Activated CD4-positive, alpha-beta memory T cell treated with anti-CD3 and anti-CD28 coated beads, Interleukin-2, amount 10 ng/mL, durations not matched to agents 7 days and 5 days (primary cell): ENCODE data around the gene S100A4. TPM values are rescaled to one million over a fixed set of nuclear protein-coding genes. Genes with fewer than 3 reads are reported as not detected.

ENCODE experiments used
- CTCF ChIA-PET: fragments of 350-600 bp; sonication (Branson Sonifier 250); formaldehyde crosslinking; loops from one replicate; lab custom pipeline; 2021; ENCODE audit warnings: antibody characterized with exemption, inconsistent platforms; lab: Charles Lee
- POLR2A ChIA-PET: fragments of 350-600 bp; sonication (Branson Sonifier 250); formaldehyde crosslinking; loops from one replicate; lab custom pipeline; 2021; ENCODE audit warnings: antibody characterized with exemption; lab: Charles Lee
- DNase-seq: peaks from one replicate; pipeline ENCODE4 v3.0.0-alpha.2; 2020
- H3K27ac Mint-ChIP-seq: one replicate; pipeline ENCODE4 v1.8.0; 2021; ENCODE audit warnings: mild to moderate bottlenecking, mixed read lengths
- H3K27me3 Mint-ChIP-seq: one replicate; pipeline ENCODE4 v1.8.0; 2021; ENCODE audit warnings: mixed read lengths
- H3K36me3 Mint-ChIP-seq: one replicate; pipeline ENCODE4 v1.8.0; 2021; ENCODE audit warnings: low read depth, mixed read lengths
- H3K4me1 Mint-ChIP-seq: one replicate; pipeline ENCODE4 v1.8.0; 2021; ENCODE audit warnings: mixed read lengths
- H3K4me3 Mint-ChIP-seq: one replicate; pipeline ENCODE4 v1.8.0; 2021; ENCODE audit warnings: mild to moderate bottlenecking, mixed read lengths
- H3K9me3 Mint-ChIP-seq: one replicate; pipeline ENCODE4 v1.8.0; 2021; ENCODE audit warnings: mixed read lengths
- total RNA-seq, 2 experiments: library from RNA; stranded (reverse); gene quantifications; one replicate each; pipeline ENCODE4 v1.2.3, GENCODE V29; 2021

S100A4 gene
- total RNA-seq, 2 experiments from 2014 or later = 1,297 to 1,322 TPM

DNA sequence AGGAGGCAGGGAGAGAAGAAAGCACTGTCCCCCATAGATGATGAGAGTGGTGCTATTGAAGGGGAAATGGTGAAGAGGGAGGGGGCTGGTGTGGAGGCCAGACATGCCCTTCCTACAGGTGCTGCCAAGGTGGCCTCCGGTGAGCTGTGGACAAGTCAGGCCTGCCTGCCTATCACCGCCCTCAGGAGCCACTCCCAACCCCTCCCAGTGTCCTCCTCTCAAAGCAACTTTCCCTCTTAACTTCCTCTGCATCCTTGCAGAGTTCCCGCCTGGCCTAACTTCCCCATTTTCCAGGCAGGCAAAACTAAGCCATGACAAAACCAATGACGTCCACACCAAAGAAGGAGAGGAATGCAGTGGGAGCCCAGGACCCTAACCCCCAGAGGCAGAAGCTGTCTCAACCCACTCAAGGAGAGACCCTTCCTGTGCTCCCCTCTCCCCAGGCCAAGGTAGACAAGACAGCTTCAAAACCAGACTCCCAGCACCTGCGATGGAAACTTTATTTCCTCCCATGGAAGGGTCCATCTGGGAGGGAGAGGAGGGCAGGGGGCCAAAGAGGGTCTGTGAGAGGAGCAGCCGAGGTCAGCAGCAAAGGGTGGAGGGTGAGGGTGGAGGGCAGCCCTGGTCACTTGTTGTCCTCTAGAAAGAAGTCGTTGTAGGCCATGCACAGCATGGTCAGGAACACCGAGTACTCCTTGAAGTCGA, 8.8 kb downstream of the S100A4 start:
- Mint-ChIP-seq H3K4me3 (peak overlapping the region; percentile 99), H3K36me3 (peaks cover 61% of the 10 kb centered on the region), H3K27me3 (no peaks in the 10 kb centered on the region), H3K27ac (peak overlapping the region; percentile 94), H3K4me1 (peaks cover 79% of the 10 kb centered on the region), H3K9me3 (no peaks in the 10 kb centered on the region)
- ChIA-PET CTCF (interaction anchor here (1.0 to 6.1 kb wide), 5 partner anchors 9 to 81 kb away, joined by 3 to 202 read pairs (median 5); partner anchors contain the start of genes S100A2, S100A3 and S100A4), POLR2A (interaction anchor here (1.0 to 7.1 kb wide), 7 partner anchors 8 to 98 kb away, joined by 3 to 281 read pairs (median 99); partner anchors contain the start of genes CHTOP, S100A14, S100A2 and S100A4)
- DNase-seq = no peak

DNA sequence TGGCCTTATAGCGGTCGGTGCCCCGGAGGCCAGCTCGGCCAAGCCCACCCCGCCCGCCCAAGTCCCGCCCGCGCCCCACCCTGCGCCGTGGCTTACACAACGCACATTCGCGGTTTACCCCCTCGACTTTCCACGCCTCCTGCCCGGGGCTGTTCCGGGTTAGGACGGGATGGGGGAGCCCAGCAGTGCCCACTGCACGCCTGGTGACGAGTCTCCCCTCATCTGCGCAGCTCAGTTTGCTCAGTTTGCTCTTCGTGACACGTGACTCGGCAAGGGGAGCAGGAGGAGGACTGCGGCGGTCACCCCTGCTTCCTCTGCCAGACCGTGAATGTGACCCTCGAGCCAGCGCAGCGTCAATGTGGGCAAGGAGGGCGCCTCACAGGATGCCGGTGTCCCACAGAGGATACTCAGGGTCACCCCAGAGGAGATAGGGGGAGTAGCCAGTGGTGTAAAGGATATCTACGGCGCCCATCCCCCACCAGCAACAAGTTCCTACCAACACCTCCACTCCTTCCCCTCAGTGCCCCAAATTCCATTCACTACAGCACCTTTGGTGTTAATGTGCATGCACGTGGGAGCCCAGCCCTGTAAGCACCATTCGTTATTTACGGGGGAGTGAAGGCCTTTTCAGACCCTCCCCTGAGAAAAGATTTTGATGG, 9.5 kb downstream of the S100A4 start:
- peak overlapping the region; percentile 94 for H3K27ac Mint-ChIP-seq
- peak overlapping the region; percentile 99 for H3K4me3 Mint-ChIP-seq
- POLR2A ChIA-PET = interaction anchor here (0.7 to 7.1 kb wide), 16 partner anchors 8 to 427 kb away, joined by 3 to 281 read pairs (median 9); partner anchors contain the start of genes CHTOP, ILF2, S100A1 and S100A13
- peak; percentile 89 for DNase-seq
- CTCF ChIA-PET = interaction anchor here (1.0 to 6.1 kb wide), 12 partner anchors 10 to 1501 kb away, joined by 3 to 202 read pairs (median 6); partner anchors contain the start of genes CHTOP, S100A2, S100A3 and S100A4
- H3K36me3 Mint-ChIP-seq = peaks cover 57% of the 10 kb centered on the region
- peaks cover 79% of the 10 kb centered on the region for H3K4me1 Mint-ChIP-seq
- H3K27me3 Mint-ChIP-seq = no peaks in the 10 kb centered on the region
- H3K9me3 Mint-ChIP-seq = no peaks in the 10 kb centered on the region

DNA sequence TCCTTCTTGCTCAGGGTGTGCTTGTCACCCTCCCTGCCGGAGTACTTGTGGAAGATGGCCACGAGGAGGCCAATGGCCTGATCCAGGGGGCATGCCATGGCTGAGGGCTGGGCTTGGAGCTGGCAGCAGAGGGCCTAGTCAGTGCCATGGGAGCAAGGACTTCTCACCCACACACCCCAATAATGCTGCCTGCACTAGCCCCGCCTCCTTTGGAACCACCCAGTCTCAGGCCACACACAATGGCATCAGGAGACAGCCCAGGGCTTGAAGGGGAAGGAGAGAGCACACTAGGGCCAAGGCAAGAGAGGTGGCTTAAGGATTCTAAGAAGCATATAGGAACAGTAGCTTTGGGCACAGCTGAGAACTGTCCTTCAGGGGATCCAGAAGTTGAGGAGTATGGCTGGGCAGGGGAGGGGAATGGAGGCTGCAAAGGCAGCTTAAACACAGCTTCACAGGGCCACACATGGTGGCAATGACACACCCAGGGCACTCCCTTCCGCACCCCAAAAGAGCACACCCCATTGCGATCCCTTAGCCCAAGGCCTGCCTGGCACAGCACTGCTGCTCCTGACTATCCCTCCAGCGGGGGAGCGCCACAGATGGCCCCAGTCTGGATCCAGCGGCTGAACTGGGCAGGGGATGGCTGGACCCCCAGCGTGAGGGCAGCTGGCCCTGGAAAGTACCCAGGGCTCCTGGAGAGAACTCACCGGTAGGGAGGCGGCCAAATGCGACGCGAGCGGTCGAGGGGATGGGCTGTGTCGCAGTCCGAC, 10.2 kb downstream of the S100A4 start, which contains the start of gene S100A6:
S100A6 (minus strand) TSS at position 750 of the 770 bp plus-strand sequence; CDS start at position 98, 652 bp downstream.
- no peaks in the 10 kb centered on the region for H3K9me3 Mint-ChIP-seq
- H3K27ac Mint-ChIP-seq = peak within 1 kb of the TSS; percentile 94
- H3K36me3 Mint-ChIP-seq = peaks cover 53% of the 10 kb centered on the region
- H3K4me3 Mint-ChIP-seq = peak within 1 kb of the TSS; percentile 99
- ChIA-PET POLR2A (interaction anchor here (0.6 to 7.1 kb wide), 19 partner anchors 9 to 428 kb away, joined by 3 to 281 read pairs (median 8); partner anchors contain the start of genes CHTOP, DENND4B, ILF2 and S100A1), CTCF (interaction anchor here (1.0 to 6.1 kb wide), 11 partner anchors 10 to 1500 kb away, joined by 3 to 202 read pairs (median 7); partner anchors contain the start of genes CHTOP, S100A2, S100A3 and S100A4)
- peaks cover 79% of the 10 kb centered on the region for H3K4me1 Mint-ChIP-seq
- H3K27me3 Mint-ChIP-seq = no peaks in the 10 kb centered on the region
- DNase-seq = peak; percentile 72

DNA sequence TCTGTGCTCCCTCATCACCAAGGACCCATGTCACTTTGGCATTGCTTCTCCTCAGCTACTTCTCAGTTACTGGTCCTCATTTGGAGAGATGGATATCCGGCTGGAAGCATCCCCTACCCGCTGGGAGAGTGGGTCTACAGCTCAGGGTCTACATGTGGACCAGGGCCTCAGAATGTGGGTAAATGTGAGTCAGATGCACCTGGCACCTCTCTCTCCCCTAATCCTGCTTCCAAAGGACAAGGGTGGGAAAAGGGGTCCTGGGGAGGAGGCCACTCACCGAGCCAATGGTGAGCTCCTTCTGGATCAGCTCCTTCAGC, 10.7 kb downstream of the S100A4 start:
- Mint-ChIP-seq H3K27ac (peak overlapping the region; percentile 94), H3K4me1 (peaks cover 75% of the 10 kb centered on the region), H3K9me3 (no peaks in the 10 kb centered on the region), H3K36me3 (peaks cover 47% of the 10 kb centered on the region), H3K4me3 (peak overlapping the region; percentile 99), H3K27me3 (no peaks in the 10 kb centered on the region)
- ChIA-PET CTCF (interaction anchor here (1.0 to 6.1 kb wide), 9 partner anchors 10 to 1500 kb away, joined by 3 to 202 read pairs (median 12); partner anchors contain the start of genes CHTOP, S100A2, S100A3 and S100A4), POLR2A (interaction anchor here (0.6 to 7.1 kb wide), 16 partner anchors 10 to 428 kb away, joined by 3 to 281 read pairs (median 10); partner anchors contain the start of genes CHTOP, DENND4B, ILF2 and S100A1)
- no peak for DNase-seq

GRCh38 chr1:153534226-153534924, 11.2 kb downstream of the S100A4 start:
- CTCF ChIA-PET = interaction anchor here (1.2 to 6.1 kb wide), 12 partner anchors 9 to 99 kb away, joined by 3 to 202 read pairs (median 14); partner anchors contain the start of genes CHTOP, S100A14, S100A2 and S100A3
- no peak for DNase-seq
- Mint-ChIP-seq H3K4me3 (peak overlapping the region; percentile 99), H3K4me1 (peaks cover 73% of the 10 kb centered on the region), H3K27me3 (no peaks in the 10 kb centered on the region), H3K36me3 (peaks cover 45% of the 10 kb centered on the region), H3K27ac (peak overlapping the region; percentile 94), H3K9me3 (no peaks in the 10 kb centered on the region)
- POLR2A ChIA-PET = interaction anchor here (1.1 to 7.1 kb wide), 18 partner anchors 9 to 429 kb away, joined by 3 to 281 read pairs (median 10); partner anchors contain the start of genes CHTOP, ILF2, S100A1 and S100A13

- DNase-seq = peak; percentile 30
- no peaks in the 10 kb centered on the region for H3K27me3 Mint-ChIP-seq
- no peaks in the 10 kb centered on the region for H3K9me3 Mint-ChIP-seq
- ChIA-PET CTCF (interaction anchor here (0.6 to 6.1 kb wide), 17 partner anchors 8 to 100 kb away, joined by 3 to 202 read pairs (median 15); partner anchors contain the start of genes CHTOP, S100A14, S100A2 and S100A3), POLR2A (interaction anchor here (1.1 to 7.1 kb wide), 15 partner anchors 7 to 429 kb away, joined by 3 to 281 read pairs (median 13); partner anchors contain the start of genes CHTOP, S100A2, S100A4 and S100A5)
- H3K27ac Mint-ChIP-seq = peak overlapping the region; percentile 94
- H3K4me3 Mint-ChIP-seq = peak overlapping the region; percentile 99
- peaks cover 75% of the 10 kb centered on the region for H3K4me1 Mint-ChIP-seq
- peaks cover 51% of the 10 kb centered on the region for H3K36me3 Mint-ChIP-seq
Measured at GRCh38 chr1:153533689-153534201, 11.9 kb downstream of the S100A4 start.

DNA sequence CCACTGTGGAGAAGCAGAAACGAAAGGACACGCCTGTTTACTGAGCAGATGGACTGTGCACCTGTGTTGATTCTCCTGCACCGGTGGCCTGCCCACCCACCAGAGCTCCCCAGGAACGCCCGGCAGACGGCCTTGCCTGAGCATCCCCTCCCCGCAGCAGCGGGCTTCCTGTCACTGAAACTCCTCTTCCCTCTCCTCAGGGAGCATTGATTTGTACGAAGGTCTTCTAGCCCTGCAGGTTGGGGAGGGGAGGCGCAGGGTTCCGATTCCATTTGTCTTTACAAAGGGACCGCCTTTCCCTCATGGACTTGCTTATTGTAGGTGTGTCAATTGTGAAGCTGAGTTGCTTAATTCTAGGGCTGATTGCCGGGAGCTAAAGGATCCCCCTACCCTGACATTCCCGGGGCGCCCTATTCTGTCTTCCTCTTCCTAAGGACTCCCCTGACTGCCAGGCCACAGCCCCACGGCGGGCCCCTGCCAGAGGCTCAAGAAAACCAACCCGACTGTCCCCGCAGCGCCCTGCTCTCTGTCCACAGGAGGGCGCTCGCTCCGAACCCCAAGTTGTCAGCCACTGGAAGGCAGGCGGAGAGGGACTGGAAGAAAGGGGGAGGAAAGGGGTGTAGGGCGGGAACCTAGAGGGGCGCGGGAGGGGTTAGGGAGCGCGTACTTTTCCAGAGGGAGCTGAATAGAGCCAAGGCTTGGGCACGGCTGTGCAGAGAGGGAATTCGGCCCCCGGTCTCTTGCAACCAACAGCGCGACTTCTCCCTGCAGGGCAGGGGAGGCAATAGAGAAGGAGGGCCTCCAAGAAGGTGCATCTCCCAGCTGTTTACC, 12.6 kb downstream of the S100A4 start:
- Mint-ChIP-seq H3K27me3 (no peaks in the 10 kb centered on the region), H3K36me3 (peaks cover 50% of the 10 kb centered on the region), H3K4me3 (peak overlapping the region; percentile 99), H3K9me3 (no peaks in the 10 kb centered on the region), H3K4me1 (peaks cover 69% of the 10 kb centered on the region), H3K27ac (peak overlapping the region; percentile 94)
- DNase-seq = peak; percentile 89
- POLR2A ChIA-PET = interaction anchor here (0.6 to 7.1 kb wide), 24 partner anchors 8 to 458 kb away, joined by 3 to 281 read pairs (median 6); partner anchors contain the start of genes CHTOP, INTS3, RPS27 and S100A2
- CTCF ChIA-PET = interaction anchor here (0.8 to 6.1 kb wide), 24 partner anchors 8 to 454 kb away, joined by 3 to 202 read pairs (median 8); partner anchors contain the start of genes CHTOP, S100A13, S100A14 and S100A2

- no peaks in the 10 kb centered on the region for H3K9me3 Mint-ChIP-seq
- DNase-seq = peak; percentile 74
- CTCF ChIA-PET = interaction anchor here (0.9 to 6.1 kb wide), 23 partner anchors 7 to 455 kb away, joined by 3 to 202 read pairs (median 10); partner anchors contain the start of genes CHTOP, S100A13, S100A14 and S100A2
Measured at GRCh38 chr1:153532181-153532580, 13.4 kb downstream of the S100A4 start.

GRCh38 chr1:153531638-153532037, 14.0 kb downstream of the S100A4 start:
- peak overlapping the region; percentile 7 for H3K4me3 Mint-ChIP-seq
- POLR2A ChIA-PET = interaction anchor here (1.0 to 7.1 kb wide), 18 partner anchors 8 to 459 kb away, joined by 3 to 281 read pairs (median 8); partner anchors contain the start of genes CHTOP, INTS3, RPS27 and S100A2
- H3K36me3 Mint-ChIP-seq = peaks cover 44% of the 10 kb centered on the region
- peaks cover 57% of the 10 kb centered on the region for H3K4me1 Mint-ChIP-seq
- DNase-seq = no peak
- no peaks in the 10 kb centered on the region for H3K27me3 Mint-ChIP-seq
- H3K9me3 Mint-ChIP-seq = no peaks in the 10 kb centered on the region
- H3K27ac Mint-ChIP-seq = peak overlapping the region; percentile 94
- CTCF ChIA-PET = interaction anchor here (0.9 to 6.1 kb wide), 21 partner anchors 9 to 455 kb away, joined by 3 to 202 read pairs (median 10); partner anchors contain the start of genes CHTOP, S100A13, S100A14 and S100A2

More at GRCh38 chr1:153532181-153532580, 13.4 kb downstream of the S100A4 start:
- POLR2A ChIA-PET = interaction anchor here (1.0 to 7.1 kb wide), 21 partner anchors 8 to 458 kb away, joined by 3 to 281 read pairs (median 7); partner anchors contain the start of genes CHTOP, INTS3, RPS27 and S100A2
- peaks cover 62% of the 10 kb centered on the region for H3K4me1 Mint-ChIP-seq
- H3K27ac Mint-ChIP-seq = peak overlapping the region; percentile 94
- H3K4me3 Mint-ChIP-seq = peak overlapping the region; percentile 99
- no peaks in the 10 kb centered on the region for H3K27me3 Mint-ChIP-seq
- peaks cover 46% of the 10 kb centered on the region for H3K36me3 Mint-ChIP-seq

DNA sequence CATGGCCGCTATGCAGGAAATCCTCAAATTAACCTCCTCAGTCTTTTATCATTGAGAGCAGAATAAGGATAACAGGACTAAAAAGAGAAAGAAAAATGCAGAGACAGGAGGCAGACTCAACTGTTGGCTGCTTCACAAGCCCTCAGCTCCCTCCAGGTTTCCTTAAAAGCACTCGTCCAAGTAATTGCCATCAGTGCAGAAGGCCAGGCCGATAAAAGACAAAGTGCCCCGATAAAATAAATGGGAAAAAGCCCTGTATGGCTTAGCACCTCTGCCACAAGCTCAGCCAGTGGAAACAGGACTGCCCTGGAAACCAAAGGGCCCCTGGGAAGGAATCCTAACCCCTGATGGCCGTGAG, 17.9 kb downstream of the S100A4 start:
- Mint-ChIP-seq H3K27ac (no peak overlapping the region), H3K36me3 (peaks cover 16% of the 10 kb centered on the region), H3K4me1 (peaks cover 31% of the 10 kb centered on the region), H3K9me3 (no peaks in the 10 kb centered on the region), H3K4me3 (no peak overlapping the region), H3K27me3 (no peaks in the 10 kb centered on the region)
- DNase-seq = no peak
- ChIA-PET CTCF (interaction anchor here (1.3 kb wide), 1 partner anchor 16 kb away, joined by 3 read pairs; no protein-coding TSS in a partner anchor), POLR2A (no interaction called here)
